GM19438 (cell line): ENCODE results near the gene BCAR3.
"Not testable (repeated sequence)": the region's sequence is repeated elsewhere in the genome, so short reads cannot be mapped to it uniquely, and the experiment has no call there.

Experiments
- ATAC-seq: cut with Tn5 transposase; IDR thresholded peaks from one replicate; pipeline ENCODE4 v1.9.1; 2021; ENCODE audit warnings: low read depth; ENCODE audit not compliant: unreplicated experiment

Gene BCAR3

GRCh38 chr1:93650159-93650558, 31.5 kb downstream of the BCAR3 start:
- ATAC-seq = not testable (repeated sequence)

DNA sequence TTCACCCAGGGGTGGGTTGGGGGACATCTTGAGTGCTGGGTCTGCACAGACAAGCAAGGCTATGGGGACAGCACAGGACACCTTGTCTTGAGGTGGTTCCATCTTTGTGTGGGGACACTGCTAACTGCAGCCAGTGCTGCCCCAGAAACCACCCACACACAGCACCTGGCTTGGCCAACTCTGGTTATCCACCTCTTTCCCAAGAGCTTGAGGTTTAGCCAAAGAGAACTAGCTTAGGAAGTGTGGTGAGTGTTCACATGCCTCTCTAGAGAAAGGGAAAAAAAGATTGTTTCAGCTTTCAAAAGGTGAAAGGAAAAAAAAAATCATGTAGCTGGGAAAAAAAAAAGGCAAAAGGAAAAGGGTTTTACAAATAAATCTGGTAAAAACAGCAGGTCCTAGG, 32.4 kb downstream of the BCAR3 start:
- ATAC-seq = no peak

GRCh38 chr1:93648656-93649055, 33.0 kb downstream of the BCAR3 start:
- ATAC-seq = no peak

DNA sequence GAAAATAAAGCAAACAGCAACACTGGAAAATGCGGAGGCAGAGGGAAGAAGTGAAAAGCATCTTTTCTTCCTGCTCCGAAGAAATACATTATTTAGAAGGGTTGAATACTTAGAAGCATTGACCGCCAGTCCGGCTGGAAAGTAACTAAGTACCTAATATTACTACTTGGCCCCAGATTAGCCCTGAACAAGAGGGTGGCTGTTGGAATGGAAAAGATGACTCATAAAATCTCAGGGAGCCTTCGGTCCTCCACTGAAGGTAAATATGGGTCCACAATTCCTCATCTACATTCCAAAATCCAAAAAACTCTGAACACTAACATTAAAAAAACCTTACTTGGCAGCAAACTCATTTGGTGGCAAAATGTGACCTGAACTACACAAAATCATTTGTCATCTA, 40.1 kb downstream of the BCAR3 start:
- ATAC-seq = no peak

DNA sequence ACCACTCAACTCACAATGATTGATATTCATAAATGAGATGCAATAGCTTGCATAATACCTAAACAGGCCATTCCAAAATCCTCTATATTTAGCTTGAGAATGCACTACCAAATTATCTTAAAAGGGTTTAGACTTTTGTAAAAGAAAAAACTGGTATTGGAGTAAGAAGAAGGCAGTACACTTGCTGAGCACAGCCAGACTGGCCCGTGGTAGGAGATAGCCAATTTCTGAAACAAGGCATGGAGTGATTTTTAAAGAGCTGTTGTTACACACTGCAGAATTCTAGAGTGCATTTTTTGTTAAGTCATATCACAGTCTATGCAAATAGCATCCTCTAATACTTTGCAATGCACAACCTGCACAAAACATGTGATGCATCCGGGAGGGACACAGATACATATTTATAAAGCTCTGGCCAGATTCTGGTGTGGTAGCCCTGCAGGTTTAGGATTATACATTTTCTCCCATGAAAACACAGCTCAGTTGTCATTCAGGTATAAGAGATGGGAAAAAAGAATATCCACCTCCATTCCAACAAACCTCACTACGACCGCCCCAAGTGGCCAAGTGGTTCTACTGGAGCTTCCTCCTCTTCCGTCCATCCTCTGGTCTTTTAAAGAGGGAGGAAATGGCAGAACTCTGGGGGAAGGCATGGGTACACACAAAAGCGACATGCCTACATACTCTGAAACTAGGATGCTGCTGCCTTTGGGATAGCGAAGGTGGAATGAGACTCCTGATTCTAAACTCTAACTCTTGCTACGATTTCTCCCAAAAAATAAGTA, 40.8 kb downstream of the BCAR3 start:
- no peak for ATAC-seq

GRCh38 chr1:93638981-93639380, 42.7 kb downstream of the BCAR3 start:
- no peak for ATAC-seq

DNA sequence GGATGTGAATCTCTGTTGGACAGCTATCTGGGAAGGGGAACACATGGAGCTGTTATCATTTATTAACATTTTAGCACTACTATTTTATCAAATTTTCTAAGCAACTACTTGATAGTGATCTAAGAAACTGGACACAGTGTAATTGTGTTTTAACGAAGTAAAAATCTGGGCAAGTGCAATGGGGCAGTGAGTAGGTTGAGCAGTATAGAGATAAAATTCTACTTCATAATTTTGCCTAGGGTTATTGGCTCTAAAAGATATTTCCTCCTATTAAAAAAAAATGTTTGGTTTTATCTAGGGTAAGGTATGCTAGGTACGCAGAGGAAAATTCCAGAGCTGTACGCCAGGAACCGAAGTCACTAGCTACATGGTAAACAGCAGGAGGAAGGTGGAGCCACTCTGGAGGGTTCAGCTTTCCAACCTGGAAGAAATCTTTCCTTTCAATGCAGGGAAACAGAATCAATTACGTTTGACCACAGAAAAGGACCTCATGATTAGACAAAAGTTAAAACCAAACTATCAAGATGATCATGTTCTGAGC, 43.3 kb downstream of the BCAR3 start:
- no peak for ATAC-seq

GRCh38 chr1:93636712-93637111, 44.9 kb downstream of the BCAR3 start:
- no peak for ATAC-seq

GRCh38 chr1:93635614-93636543, 45.8 kb downstream of the BCAR3 start:
- no peak for ATAC-seq

GRCh38 chr1:93633313-93633712, 48.3 kb downstream of the BCAR3 start:
- ATAC-seq = no peak

GRCh38 chr1:93631626-93632365, 49.8 kb downstream of the BCAR3 start:
- no peak for ATAC-seq

- no peak for ATAC-seq
Measured at GRCh38 chr1:93630168-93630567, 51.5 kb downstream of the BCAR3 start.

DNA sequence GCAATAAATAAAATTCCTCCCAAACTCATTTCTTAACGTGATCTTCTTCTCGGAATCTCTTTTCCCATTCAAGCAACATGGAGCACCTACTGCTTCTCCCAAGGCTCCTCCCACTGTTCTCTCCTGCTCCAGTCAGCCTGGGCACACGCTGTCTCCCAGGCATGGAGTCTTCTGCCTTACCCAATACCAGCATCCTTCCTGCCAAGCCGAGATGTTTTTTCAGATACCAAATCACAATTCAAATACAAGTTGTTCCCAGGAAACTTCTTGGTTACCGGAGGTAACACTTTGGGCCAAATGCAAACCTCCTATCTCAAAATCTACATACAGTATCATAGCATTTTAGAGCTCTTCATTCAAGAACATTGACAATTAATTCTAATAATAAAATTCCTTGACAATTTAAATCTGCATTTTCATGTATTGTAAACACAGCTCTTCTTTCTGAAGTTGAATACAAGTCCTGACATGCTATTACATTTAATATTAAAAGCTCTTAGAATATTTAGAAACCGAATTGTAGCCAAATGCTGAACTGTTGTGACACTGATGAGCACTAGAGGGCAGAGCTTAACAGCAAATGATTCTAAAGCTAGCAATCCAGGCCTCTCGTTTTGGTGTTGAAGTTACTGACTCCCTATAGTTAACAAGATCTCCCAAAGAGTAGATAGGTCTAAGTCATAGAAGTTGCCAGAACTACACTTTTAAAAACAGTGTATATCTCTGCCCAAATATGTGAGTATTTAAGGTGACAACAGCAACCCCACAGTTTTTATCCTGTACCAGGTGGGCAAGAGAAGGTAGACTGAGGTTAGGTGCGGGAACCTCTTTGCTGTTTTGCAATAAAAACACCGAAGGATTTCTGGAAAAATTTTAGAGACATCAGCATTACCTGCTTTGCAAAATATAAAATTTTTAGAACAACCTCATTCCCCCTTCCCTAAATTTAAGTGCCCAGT, 52.3 kb downstream of the BCAR3 start:
- no peak for ATAC-seq

DNA sequence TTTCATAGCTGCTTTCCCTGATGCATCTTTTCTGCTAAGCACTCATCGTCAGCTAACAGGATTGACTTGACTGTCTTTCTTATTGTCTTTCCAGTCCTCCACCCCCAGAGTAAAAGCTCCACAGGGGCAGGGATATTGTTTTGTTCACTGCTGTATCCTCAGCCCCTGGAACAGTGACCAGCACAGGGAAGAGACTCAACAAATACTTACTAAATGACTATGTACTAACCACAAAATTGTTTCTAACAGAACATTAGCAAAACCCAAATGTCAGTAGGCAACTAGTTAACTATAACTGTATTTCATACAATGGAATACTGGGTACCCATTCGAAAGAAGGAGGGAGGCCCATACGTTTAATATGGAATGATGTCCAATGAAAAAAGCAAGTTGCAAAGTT, 53.0 kb downstream of the BCAR3 start:
- no peak for ATAC-seq

DNA sequence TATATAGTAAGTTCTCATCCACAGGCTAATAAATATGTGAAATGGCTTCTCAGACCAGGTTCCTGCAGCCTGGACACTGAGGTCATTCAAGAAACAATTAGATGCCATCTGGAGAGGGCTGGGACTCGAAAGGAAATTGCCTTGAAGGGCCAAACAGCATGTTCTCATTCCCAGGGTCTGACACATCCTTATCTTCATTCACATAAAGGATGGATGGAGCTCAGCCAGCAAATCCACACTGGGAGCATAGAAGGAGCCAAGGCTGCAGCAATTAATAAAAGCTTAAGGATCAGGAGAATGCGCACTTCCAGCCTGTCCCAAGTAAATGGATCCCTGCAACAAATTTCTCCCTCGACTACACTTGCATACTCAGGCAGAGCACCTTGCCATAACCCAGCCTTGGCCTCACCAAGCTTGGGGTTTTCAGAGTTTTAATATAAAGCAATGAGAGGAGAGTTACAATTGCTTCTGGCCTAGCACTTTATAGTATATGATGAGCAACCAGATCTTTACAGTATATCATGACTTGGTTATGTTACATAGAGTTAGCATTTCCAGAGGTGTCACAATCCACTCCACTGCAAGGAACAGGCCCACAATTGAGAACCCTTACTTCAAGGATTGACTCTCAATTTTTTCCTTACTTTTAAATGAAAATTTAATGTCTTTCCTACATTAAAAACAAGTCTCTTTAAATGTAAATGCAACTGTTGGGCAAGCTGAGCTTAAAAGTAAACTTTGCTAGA, 55.9 kb downstream of the BCAR3 start:
- no peak for ATAC-seq

DNA sequence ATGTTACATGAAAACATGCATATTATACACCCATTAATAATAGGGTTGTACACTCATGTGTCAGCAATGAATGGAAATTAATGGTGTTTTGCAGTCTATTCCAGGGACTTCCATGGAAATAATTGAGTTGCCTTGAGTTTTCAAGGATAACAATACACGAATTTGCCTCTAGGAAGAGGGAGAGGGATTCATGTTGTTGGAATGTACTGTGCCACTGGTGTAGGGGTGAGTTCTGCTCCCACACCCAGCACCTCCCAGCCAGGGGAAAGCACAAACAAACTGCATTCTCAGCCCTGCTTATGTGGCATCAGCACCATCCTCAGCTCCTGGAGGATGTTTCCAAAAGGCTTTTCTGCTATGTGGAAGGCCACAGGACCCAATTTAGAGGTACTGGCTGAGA, 57.8 kb downstream of the BCAR3 start:
- ATAC-seq = no peak

- no peak for ATAC-seq
Measured at GRCh38 chr1:93623436-93623835, 58.2 kb downstream of the BCAR3 start.

DNA sequence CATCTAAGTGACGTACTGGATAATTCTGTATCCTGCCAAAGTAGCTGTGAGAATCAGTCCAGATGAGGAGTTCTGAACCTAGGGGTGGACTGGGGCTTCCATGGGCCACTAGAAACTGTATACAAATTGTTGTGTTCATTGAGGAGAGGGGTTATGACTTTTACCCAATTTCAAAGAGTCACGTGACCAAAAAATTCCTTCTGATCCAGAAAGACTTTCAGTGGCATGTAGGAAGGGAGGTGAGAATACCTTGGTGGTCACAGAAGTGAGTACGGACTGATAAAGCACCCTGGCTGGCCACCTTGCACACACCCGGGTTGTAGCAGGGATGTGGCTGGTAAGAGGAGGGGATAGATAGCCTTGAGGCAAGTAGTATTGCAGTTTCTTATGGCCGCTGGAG, 60.4 kb downstream of the BCAR3 start:
- ATAC-seq = no peak

DNA sequence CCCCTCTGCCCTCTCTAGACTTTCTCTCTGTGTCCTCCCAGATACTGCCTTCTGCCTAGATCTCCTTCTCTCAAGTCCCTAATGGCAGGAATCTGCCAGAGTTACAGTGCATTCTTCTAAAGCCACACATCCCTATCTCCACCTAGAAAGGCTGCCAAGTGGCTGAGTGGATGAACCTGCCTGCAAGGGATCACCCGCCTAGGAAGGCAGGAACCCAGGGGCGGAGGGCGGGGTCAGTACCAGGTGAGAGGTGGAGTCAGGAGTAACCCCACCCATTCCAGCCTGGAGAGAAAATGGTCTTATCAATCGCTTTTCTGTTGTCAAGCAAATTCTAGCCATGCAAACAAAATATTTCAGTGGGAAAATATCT, 60.8 kb downstream of the BCAR3 start:
- ATAC-seq = no peak
